IPS DF 4.7 (cell line): Measurements from ENCODE around the gene ELOA.
"Not testable (repeated sequence)": the region's sequence is repeated elsewhere in the genome, so short reads cannot be mapped to it uniquely, and the experiment has no call there.

Source experiments
- DNase-seq: peaks from one replicate; pipeline ENCODE4 v3.0.0-alpha.2; 2013; ENCODE audit warnings: low spot score; ENCODE audit errors: extremely low read depth

ELOA gene

DNA sequence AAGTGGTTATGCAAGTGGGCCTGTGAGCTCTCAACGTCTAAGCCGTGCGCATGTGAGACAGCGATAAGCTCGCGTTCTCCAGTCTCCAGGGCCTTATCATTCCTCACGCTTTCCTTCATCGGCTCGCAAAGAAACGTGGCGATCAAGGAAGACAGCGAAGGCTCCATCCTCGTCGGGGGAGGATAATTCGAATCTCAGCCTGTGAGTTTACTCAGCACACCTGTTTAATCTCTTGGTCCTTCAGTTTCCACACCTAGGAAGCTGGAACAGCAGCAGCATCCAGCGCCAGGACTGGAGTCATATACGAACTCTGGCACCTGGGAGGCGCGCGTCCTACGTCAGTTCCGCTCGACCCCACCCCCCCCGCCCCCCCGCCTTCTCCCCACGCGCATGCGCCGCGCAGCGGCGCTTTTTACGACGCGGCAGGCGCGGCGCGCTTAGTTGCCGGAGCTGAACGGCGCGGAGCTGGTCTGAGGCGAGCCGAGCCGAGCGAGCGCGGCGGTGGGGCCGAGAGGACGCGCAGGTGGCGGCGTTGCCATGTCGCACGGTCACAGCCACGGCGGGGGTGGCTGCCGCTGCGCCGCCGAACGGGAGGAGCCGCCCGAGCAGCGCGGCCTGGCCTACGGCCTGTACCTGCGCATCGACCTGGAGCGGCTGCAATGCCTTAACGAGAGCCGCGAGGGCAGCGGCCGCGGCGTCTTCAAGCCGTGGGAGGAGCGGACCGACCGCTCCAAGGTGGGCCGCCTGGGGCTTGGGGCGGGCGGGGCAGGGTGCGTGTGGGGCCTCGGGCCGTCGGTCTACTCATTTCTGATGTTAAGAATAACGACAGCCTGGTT, 34.9 kb downstream of the ELOA start, which contains the start of gene PITHD1:
Gene PITHD1 (plus strand): TSS at position 440 of the 836 bp plus-strand sequence. CDS start 98 bp downstream, at position 538.
- no peak for DNase-seq

DNA sequence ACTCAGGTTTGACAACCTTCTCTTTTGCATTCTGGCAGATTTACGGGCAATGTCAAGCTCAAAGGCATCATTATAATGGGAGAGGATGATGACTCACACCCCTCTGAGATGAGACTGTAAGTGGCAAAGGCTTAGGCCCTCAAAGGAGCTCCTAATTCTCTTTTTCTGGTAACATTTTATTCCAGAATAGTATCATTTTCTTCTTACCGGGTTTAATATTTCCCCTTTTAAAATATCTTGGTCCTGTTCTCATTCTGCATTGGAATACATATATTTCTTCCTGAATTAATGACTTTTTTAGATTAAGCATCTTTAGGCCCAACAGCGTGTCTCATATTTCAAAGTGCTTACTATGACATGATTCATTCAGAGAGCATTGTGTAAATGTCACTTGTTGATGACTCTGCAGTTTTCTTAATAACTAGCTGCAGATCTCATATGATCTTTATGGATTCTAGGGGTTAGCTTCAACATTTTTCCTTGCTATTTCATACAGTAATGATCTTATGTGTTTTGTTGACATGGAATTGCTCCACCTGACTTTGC, 36.6 kb downstream of the ELOA start:
- DNase-seq = no peak

DNA sequence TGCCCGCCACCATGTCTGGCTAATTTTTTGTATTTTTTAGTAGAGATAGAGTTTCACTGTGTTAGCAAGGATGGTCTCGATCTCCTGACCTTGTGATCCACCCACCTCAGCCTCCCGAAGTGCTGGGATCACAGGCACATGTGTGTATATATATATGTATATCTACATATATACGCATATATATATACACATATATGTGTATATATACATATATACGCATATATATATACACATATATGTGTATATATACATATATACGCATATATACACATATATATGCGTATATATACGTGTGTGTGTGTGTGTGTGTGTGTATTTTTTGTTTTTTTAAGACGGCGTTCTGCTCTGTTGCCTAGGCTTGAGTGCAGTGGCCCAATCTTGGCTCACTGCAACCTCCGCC, 39.9 kb downstream of the ELOA start:
- DNase-seq = not testable (repeated sequence)

DNA sequence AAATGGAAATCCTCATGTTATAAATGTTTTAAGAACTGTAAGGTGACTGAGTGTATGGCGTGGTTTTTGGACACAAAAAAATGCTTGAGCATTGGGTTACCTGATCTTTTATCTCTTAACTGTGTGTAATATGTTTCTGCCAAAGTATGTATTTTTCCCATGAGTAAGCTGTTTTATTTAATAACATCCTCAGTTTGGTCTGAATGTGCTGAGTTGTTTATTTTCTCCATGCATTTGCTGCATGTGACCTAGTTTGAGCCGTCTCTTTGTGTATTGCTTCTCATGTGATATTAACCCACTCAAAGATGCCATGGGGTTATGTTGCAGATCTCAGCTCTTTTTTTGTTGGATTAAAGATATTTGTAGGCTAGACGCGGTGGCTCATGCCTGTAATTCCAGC, 41.6 kb downstream of the ELOA start:
- DNase-seq = no peak

DNA sequence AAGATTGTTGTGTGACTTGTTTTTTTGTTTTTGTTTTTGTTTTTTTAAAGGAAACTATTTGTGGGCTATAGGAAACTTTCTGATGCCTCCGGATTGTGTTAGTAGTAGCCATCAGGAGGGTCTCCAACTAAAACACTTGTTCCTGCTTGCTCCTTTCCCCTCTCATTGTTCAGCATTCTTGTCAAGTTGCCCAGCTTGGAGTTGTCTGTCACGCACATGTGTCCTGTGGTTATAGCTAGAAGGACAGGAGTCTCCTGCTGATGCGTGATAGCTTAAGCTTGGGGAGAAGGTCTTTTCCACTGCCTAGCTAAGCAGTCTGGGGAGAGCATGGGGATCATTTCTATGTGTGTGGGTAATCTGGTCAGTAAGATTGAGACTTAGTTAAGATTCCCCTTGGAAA, 44.4 kb downstream of the ELOA start:
- no peak for DNase-seq

DNA sequence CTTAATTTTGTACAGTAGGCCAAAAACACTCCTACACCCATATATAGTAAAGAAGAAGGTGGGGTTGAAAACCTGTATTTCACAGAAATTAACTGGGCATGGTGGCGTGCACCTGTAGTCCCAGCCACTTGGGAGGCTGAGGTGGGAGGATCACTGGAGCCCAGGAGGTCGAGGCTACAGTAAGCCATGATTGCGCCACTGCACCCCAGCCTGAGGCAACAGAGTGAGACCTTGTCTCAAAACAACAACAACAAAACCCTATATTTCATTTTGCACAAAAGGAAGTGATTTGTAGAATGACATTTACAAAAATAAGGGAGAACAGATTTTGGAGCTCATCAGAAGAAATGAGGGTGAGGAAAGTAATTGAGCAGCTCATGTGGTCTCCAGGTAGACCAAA, 45.4 kb downstream of the ELOA start:
- DNase-seq = no peak

DNA sequence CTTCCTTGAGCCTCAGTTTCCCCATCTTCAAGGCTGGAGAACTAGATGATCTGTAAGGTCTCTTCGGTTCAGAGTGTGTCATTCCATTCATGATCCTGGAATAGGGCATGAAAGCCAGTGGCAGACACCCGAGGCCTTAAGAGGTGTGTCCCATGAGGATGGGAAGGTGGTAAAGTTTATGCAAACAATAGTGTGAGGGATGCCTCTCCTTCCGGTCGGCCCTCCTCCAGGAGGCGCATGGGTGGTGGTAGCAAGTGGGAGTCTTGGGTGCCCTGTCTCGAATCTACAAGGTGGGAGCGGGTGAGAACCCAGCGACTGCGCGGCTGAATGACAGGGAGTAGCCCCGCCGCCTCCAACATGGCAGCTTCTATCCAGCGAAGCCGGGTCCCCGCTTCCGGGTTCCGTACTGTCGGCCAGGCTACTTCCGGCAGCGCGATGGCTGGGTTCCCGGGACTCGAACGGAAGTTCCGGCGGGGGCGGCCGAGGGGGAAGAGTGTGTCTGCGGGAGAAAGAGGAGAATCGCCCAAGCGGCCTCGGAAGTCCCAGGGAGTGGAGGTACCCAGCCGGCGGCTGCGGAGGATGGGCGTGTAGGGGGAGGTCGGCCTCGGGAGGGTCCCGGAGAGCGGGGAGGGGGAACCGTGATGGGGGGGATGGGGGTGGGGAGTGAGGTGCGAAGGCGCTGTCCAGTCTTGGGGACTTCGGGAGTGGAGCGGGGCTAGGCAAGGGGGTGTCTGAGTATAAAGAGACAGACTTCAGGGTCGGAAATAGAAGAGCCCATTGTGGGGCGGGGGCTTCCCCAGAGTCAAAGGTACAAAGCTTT, 47.6 kb downstream of the ELOA start, which contains the start of gene LYPLA2:
Gene LYPLA2 (plus strand): TSS at position 450 of the 820 bp plus-strand sequence. CDS start 1,538 bp downstream, outside the sequence.
- DNase-seq = no peak

DNA sequence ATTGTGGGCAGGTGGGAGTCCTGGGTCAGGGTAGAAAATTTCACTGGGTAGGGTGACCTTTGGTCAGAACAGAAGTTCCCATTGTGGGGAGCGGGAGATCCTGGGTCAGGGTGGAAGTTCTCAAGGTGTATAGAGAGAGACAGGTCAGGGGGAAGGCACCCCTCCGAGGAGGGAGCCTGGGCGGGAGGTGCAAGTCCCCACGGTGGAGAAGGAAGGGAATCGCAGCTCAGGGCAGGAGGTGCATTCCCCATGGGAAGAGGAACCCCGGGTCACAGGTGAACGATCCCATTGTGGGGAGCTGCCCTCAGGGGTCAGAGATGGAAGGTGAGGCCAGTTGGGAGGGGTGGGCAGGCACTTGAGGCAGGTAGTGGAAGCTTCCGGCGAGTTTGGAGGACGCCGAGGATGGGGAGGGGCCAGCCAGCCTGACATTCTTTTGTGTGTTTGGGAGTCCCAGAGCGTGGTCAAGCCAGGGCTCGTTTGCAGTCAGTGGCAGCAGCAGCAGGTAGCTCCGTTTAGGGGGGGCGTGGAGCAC, 48.3 kb downstream of the ELOA start:
- DNase-seq = no peak

DNA sequence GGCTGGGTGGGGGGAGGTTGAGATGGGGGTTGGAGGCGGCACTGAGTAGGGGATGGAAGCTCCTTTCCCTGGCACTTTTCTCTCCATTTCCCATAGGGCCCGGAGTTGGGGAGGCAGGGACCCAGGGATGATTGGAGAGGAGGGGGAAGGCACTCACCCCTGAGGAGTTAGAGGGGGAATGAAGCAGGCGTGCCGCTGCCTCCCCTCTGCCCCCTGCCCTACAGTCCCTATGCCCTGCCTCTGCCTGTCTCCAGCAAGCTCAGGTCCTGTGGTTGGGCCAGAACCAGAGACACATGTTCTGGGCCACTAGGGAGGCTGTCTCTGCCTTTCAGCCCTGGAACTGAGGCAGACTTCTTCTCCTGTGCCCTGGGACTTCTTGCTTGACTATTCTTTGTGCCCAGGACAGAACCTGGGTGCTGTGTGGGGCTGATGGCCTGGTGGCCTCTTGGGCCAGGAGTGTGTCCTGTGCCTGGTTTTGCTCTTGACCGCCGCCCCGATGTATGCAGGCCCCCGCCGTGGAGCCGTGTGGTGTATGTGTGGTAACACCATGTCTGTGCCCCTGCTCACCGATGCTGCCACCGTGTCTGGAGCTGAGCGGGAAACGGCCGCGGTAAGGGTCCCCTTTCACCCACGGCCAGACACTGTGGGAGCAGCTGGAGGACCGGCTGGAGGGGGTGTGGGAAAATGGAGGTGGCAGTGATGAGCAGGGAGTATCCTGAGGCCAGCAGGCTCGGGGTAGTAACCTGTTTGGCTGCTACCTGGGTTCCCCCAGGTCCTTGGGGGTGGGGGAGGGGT, 49.1 kb downstream of the ELOA start:
- DNase-seq = no peak

DNA sequence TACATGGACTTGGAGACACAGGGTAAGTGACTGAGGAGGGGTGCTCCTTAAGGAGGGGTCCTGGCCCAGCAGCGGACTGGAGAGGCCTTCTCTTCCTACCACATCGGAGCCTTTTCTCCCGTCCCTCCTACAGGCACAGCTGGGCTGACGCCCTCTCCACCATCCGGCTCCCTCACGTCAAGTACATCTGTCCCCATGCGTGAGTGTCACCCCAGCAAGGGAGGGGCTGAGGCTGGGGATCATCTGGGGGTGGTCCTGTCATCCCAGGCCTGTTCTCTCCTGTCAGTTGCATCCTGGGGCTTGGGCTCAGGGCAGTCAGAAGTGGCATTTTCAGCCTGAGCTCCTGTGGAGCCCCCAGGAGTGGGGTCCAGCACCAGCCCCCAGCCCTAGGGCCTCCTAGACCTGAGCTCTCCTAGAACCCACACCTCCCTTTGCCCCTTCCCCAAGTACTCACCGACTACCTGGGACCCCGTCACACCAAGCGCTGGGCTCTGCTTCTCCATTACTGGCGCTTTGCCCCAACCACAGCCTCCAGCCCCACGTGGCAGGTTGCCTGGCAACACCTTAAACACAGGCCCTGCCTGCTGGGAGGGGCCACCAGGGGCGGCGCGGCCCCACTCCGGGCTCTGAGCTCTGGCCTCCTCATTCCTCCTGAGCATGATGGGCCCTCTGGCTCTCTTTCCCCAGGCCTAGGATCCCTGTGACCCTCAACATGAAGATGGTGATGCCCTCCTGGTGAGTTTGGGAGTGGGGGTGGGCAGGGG, 49.9 kb downstream of the ELOA start:
- no peak for DNase-seq

DNA sequence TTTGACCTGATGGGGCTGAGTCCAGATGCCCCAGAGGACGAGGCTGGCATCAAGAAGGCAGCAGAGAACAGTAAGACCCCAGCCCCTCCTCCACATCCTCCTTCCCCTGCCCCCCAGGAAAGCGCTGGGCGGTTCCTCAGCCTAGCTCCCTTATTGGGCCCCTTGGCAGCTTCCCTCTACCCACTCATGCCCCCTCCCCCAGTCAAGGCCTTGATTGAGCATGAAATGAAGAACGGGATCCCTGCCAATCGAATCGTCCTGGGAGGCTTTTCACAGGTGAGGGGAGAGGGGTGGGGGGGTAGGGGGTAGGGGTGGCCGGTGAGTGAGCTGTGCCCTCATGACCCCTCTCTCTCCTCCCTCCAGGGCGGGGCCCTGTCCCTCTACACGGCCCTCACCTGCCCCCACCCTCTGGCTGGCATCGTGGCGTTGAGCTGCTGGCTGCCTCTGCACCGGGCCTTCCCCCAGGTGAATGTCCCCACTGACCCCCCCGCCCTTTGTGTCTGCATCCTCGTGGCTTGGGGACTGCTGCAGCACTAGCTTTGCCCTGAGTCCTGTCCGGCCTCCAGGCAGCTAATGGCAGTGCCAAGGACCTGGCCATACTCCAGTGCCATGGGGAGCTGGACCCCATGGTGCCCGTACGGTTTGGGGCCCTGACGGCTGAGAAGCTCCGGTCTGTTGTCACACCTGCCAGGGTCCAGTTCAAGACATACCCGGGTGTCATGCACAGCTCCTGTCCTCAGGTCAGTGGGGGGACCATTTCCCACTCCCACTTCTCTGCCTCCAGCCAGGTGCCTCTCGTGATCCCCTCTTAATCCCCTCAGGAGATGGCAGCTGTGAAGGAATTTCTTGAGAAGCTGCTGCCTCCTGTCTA, 50.8 kb downstream of the ELOA start:
- no peak for DNase-seq

DNA sequence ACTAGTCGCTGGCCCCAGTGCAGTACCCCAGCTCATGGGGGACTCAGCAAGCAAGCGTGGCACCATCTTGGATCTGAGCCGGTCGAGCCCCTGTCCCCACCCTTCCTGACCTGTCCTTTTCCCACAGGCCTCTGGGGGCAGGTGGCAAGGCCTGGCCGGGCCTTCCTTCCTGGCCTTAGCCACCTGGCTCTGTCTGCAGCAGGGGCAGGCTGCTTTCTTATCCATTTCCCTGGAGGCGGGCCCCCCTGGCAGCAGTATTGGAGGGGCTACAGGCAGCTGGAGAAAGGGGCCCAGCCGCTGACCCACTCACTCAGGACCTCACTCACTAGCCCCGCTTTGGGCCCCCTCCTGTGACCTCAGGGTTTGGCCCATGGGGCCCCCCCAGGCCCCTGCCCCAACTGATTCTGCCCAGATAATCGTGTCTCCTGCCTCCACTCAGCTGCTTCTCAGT, 51.5 kb downstream of the ELOA start:
- DNase-seq = not testable (repeated sequence)

DNA sequence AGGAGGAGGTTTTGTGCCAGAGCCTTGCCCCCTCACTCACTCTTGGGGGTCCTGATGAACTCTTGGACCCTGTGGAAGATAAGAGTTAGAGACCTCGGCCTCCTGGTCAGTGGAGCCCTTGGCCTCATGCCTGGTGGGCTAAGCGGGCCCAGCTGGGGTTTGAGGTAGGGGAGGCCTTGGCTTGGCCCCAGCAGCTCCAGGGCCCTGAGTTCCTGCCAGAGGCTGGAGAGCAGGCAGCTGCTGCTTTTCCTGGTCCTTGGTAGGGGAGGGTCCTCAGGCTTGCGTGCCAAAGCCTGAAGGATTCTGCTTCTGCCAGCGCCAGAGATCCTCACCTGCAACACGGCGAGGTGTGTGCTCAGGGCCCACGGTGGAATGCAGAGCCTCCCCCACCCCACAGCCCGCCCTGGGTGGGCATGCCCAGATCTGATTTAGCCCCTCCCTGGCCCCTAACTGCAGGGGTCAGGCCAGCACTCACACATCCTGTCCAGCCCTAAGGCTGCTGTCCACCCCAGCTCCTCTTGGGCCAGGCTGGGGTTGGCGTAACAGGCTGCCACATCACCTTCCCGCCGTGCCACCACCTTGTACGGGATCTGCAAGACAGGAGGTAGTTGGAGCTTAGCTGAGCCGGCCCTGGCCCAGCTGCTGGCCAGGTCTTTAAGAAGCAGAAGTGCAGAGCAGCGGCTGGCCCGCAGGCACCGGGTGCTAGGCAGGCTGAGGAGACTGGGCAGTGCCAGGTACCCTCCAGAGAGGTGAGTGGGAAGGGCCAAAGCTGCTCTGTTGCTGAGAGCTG, 52.6 kb downstream of the ELOA start:
- no peak for DNase-seq

DNA sequence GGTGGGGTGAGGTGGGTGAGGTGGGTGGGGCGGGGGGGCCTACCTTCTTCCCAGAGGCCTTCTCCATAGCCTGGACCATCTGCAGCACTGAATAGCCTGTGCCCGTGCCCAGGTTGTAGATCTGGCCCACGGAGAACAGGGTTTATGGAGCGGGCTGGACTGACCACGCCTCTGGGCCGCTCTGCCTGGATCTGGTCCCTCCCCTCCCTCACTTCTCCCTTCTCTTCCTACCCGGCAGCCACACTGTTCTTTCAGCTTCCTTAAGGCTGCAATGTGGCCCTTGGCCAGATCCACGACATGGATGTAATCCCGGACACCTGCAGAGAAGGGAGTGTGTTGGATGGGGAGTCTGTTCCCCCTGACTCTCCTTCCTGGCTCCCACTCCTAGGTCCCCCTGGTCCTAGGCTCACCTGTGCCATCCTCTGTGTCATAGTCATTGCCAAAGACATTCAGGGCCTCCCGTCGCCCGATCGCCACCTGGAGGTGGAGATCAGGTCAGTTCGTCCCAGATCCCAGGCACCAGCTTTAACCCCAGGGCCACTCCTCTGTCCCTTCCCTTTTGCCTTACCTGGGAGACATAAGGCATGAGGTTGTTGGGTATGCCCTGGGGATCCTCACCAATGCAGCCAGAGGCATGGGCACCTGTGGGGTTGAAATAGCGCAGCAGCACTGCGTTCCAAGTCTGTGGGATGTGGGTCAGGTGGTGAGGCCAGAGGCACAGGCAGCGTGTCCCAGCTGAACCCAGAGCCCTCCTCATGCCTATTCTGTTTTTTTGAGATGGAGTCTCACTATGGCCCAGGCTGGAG, 53.4 kb downstream of the ELOA start:
- DNase-seq = no peak

DNA sequence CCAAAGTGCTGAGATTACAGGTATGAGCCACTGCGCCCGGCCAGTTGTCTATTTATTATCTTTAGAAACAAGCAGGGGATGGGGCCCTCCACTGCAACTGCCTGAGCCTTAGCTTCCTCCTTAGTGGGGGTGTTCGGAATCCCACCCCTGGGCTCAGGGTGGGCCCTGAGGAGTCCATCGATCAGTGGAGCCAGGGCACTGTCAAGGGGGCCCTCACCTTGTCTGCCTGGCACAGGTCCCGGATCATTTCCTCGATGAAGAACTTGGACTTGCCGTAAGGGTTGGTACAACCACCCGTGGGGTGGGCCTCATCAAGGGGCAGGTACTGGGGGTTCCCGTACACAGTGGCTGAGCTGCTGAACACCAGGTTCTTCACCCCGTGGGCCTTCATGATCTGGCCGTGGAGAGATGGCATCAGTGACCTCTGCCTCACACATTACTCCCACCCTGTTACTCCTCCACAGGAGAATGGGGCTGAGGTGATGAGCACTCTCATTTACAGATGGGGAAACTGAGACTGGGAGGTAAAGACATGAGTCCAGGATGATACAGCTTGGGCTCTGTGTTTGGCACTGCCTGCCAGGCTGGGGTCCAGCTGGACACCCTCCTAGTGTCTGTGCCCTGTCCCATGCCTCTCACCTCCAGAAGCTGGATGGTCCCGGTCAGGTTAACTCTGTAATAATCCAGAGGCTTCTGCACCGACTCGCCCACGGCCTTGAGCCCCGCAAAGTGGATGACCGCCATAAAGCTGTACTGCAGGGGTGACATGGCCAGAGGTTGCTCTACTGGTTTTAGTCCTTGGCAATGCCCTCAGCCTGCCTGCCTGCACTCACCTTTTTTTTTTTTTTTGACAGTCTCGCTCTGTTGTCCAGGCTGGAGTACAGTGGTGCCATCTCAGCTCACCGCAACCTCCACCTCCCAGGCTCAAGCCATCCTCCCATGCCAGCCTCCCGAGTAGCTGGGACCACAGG, 54.5 kb downstream of the ELOA start:
- no peak for DNase-seq

DNA sequence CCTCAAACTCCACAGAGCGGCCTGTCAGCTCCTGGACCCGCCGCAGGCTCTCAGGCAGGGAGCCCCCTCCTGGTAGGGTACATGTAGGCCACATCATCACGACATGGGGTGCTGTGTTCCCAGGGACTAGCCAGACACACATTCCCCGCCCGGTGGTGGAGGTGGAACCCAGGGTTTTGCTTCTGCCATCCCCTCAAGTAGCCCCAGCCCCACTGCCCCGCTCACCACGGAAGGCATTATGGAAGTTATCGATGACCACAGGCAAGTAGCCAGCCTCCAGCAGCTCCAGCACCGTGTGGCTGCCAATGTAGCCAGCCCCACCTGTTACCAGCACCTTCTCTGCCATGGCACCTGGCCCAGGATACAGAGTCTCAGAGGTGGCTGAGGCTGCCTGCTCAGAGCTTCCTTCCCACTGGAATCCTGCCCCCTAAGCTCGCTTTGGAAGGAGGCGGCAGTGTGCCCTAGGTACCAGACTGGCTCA, 55.4 kb downstream of the ELOA start:
- no peak for DNase-seq
